Central memory CD8-positive, alpha-beta T cell (primary cell): ENCODE measurements around the gene BABAM2.
A peak's percentile ranks its signal among the peaks of the same experiment; 100 is the strongest.

Experiments used
- ATAC-seq: fragments of 150-1000 bp; cut with Tn5 transposase; replicated peaks from 2 replicates; pipeline ENCODE4 v1.10.0; 2022; ENCODE audit warnings: mild to moderate bottlenecking, moderate FRiP score, moderate number of reproducible peaks; ENCODE audit not compliant: poor library complexity, severe bottlenecking; ENCODE audit errors: extremely low read depth
- DNase-seq, 2 donors: peaks; one replicate each; pipeline ENCODE4 v3.0.0; 2021; ENCODE audit warnings: low spot score in 2 of 2
- H3K27ac Mint-ChIP-seq: one replicate; pipeline ENCODE4 v1.8.0; 2022; ENCODE audit warnings: low read depth, mild to moderate bottlenecking, moderate library complexity, mixed read lengths
- H3K27me3 Mint-ChIP-seq: one replicate; pipeline ENCODE4 v1.8.0; 2022; ENCODE audit warnings: mixed read lengths
- H3K36me3 Mint-ChIP-seq: one replicate; pipeline ENCODE4 v1.8.0; 2022; ENCODE audit warnings: mild to moderate bottlenecking, moderate library complexity, mixed read lengths; ENCODE audit not compliant: insufficient read depth
- H3K4me1 Mint-ChIP-seq: one replicate; pipeline ENCODE4 v1.8.0; 2022; ENCODE audit warnings: mixed read lengths
- H3K4me3 Mint-ChIP-seq: one replicate; pipeline ENCODE4 v1.8.0; 2022; ENCODE audit warnings: mild to moderate bottlenecking, moderate library complexity, mixed read lengths
- H3K9me3 Mint-ChIP-seq: one replicate; pipeline ENCODE4 v1.8.0; 2022; ENCODE audit warnings: mixed read lengths

BABAM2 gene

DNA sequence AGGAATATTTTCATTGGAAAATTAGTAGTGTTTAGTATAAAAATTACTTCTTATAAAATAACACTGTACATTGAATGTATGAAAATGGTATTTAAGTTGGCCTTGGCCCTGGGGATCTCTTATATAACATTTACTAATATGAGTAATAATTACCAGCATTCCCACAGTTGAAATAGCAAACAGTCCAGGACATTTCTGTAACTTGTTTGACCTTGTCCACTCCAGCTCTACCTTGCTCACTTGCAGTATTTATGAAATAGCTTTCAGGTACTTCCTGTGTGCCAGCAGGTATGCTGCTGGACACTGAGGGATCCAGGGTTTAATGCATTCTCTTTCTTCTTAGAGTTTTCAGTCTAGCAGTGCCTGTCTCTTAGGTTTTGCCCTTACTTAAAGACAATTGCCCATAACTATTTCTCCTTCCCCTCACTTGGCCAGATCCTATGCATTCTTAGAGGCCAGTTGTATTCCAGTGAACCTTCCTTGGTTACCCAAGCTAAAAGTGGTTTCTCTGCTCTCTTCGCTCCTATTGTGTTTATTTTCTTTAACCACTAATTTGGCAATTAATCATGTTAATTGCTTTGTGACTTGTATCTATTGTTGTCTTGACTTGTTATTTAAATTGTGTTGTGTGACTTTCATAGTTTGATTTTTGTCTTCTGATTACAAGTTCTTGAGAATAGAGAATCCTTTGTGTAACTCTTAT, 25.9 kb downstream of the BABAM2 start:
- H3K27me3 Mint-ChIP-seq: no peaks in the 10 kb centered on the region
- no peak for DNase-seq
- no peak overlapping the region for H3K27ac Mint-ChIP-seq
- no peaks in the 10 kb centered on the region for H3K9me3 Mint-ChIP-seq
- H3K4me3 Mint-ChIP-seq: no peak overlapping the region
- no peaks in the 10 kb centered on the region for H3K36me3 Mint-ChIP-seq
- no peak for ATAC-seq
- H3K4me1 Mint-ChIP-seq: peaks cover 13% of the 10 kb centered on the region

DNA sequence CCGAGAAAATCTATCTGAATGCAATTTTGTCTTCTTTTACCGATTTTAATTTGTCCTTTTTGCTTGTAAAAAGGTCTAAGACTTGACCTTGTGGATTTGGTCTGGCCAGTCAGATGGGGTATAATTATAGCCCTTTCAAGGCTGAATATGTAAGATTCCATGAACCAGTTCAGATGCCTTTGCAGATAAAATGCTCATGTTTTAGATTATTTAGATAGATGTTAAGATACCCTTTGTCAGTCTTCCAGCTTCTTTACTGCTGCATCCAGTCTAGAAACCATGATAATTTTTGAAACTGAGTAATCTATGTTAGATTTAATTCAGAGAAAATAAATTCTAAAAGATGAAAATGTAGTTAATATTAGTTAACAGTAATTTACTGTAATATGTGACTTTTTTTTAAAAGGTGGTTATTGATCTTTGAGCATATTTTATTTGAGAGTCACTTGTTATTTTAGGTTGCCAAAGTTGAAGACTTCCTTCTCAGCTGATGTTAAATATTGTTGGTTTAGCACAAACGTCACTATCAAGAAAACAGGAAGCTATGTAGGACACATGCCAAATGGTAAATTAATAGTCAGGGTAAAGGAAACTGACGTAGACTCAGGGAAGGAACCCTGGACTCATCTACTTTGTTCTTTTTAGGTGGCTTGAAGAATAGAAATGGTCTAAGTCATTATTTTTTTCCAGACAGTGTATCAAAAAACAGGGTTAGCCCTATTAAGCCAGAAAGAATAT, 29.8 kb downstream of the BABAM2 start:
- peak overlapping the region; percentile 7 for H3K4me3 Mint-ChIP-seq
- peaks cover 2% of the 10 kb centered on the region for H3K36me3 Mint-ChIP-seq
- H3K9me3 Mint-ChIP-seq: no peaks in the 10 kb centered on the region
- DNase-seq (no peak), ATAC-seq (peak; percentile 99)
- H3K27me3 Mint-ChIP-seq: no peaks in the 10 kb centered on the region
- H3K27ac Mint-ChIP-seq: peak overlapping the region; percentile 82
- H3K4me1 Mint-ChIP-seq: peaks cover 19% of the 10 kb centered on the region

DNA sequence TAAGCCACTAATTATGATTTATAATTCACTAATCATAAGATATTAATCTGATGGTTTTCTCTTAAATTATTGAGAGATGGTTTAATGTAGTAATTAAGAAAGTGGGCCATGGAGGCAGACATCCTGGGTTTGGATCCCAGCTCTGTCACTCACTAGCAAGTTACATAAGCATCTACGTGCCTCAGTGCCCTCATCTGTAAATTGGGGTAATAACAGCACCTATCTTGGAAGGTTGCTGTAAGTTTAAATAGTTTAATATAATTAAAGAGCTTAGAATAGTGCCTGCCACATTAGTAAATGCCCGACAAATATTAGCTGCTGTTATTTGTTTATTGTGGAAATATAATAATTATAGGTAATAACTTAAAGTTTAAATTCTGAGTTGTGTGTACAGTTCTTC, 30.9 kb downstream of the BABAM2 start:
- Mint-ChIP-seq H3K4me3 (no peak overlapping the region), H3K27ac (peak overlapping the region; percentile 82), H3K27me3 (no peaks in the 10 kb centered on the region), H3K36me3 (peaks cover 4% of the 10 kb centered on the region), H3K9me3 (no peaks in the 10 kb centered on the region), H3K4me1 (peaks cover 30% of the 10 kb centered on the region)
- ATAC-seq (no peak), DNase-seq (no peak)

DNA sequence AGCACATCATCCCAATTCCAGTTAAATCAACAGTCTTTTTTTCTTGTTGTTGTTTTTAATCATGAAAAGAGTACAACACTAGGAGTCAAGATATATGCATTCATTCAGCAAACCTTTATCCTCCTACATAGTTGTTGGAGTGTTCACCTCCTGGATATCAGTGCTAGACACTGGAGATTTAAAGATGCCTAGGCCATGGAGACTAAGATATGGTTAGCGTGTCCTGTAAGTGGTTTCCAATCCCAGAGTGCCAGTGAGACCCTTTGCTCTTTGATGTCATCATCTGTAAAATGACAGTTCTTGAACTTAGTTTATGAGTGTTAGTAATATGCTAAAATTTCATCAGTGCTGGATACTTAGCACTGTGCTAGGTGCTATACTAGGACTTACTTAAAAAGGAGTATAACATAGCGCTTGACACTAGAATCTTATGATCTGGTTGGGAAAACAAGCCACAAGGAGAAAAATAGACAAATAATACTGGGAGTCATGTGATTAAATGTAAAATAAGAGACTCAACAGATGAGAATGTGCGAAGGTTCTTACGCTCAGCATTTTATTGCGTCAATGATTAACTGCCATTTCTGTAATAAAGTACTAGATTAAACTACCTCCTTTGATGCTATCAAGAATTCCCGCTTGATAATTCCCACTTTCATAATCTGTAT, 31.5 kb downstream of the BABAM2 start:
- H3K36me3 Mint-ChIP-seq: peaks cover 4% of the 10 kb centered on the region
- no peak for ATAC-seq
- no peak overlapping the region for H3K4me3 Mint-ChIP-seq
- H3K27me3 Mint-ChIP-seq: no peaks in the 10 kb centered on the region
- no peak overlapping the region for H3K27ac Mint-ChIP-seq
- no peaks in the 10 kb centered on the region for H3K9me3 Mint-ChIP-seq
- DNase-seq: no peak
- H3K4me1 Mint-ChIP-seq: peaks cover 35% of the 10 kb centered on the region

DNA sequence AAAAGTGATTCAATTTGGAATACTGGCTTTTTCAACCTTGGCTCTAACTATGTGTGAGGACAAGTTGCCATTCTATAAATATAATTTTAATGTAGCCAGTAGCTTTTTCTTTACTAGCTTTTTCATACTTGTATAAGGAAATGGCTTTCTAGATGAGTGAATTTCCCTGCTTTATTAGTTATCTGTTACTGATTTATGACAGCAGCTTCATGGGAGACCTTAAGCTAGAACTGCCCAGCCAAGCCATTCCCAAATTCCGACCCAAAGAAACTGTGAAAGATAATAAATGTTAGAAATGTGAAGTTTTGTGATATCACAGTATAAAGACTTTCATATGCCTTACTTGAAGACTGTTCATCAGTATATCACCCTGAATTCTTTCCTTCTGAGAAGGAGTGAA, 32.3 kb downstream of the BABAM2 start:
- no peak for ATAC-seq
- H3K4me3 Mint-ChIP-seq: no peak overlapping the region
- H3K27ac Mint-ChIP-seq: no peak overlapping the region
- no peak for DNase-seq
- peaks cover 37% of the 10 kb centered on the region for H3K4me1 Mint-ChIP-seq
- no peaks in the 10 kb centered on the region for H3K27me3 Mint-ChIP-seq
- H3K36me3 Mint-ChIP-seq: peaks cover 4% of the 10 kb centered on the region
- H3K9me3 Mint-ChIP-seq: no peaks in the 10 kb centered on the region

DNA sequence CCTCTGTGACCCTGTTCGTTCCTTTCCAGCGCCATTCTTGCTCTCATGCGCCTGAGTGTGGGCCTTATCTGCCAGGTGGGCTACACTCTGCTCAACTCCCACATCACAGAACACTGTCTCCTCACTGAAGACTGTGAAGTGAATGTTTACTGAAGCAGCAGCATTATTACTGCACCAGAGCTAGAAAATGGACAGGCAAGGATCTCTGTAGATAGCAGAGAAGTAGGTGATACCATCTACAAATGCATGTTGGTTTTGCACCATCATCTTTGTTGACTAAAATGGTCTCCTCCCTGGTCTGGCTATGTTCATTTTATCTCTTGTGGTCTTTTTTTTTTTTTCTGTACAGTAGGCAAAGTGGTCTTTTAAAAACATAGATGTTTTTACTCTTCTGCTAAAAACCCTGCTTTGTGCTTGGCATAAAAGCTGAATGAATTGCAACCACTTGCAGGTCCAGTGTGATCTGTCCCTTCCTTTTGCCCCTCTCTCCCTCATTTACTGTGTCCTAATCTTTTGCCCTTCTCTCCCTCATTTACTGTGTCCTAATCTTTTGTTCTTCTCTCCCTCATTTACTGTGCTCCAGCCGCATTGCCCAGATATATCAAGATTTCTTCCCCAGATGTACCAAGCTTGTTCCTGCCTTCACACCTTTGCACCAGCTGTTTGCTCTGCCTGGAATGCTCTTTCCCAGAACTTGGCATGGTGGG, 35.4 kb downstream of the BABAM2 start:
- Mint-ChIP-seq H3K36me3 (peaks cover 9% of the 10 kb centered on the region), H3K4me3 (no peak overlapping the region), H3K9me3 (no peaks in the 10 kb centered on the region), H3K4me1 (peaks cover 23% of the 10 kb centered on the region), H3K27ac (peak overlapping the region; percentile 14), H3K27me3 (no peaks in the 10 kb centered on the region)
- ATAC-seq: peak; percentile 49
- DNase-seq: no peak

DNA sequence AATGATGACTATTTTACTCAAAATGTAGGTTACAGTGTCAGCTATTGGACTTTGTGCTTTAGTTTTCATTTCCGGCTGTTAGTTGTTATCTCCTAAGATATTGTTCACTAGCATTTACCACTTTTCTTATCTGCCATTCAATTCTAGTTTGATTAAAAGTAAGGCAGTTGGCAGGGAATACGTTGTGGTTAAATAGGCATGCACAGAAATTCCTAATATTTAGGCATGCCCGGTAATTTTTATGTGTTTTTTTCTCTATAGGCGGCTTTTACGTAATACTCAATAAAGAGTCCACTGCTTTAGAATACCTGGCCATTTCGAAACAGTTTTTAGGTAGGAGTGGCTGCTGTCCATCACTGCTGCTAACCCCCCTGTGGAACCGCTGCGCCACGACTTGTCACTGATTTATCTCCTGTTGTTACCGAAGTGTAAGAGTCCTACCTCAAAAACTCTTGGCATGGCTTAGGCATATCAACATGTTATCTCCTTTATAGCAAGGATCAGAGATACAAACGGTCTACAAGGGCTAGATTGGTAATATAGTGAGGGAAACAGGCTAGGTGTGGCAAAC, 39.5 kb downstream of the BABAM2 start:
- no peak for DNase-seq
- ATAC-seq: no peak
- no peaks in the 10 kb centered on the region for H3K9me3 Mint-ChIP-seq
- H3K27ac Mint-ChIP-seq: peak overlapping the region; percentile 27
- H3K4me1 Mint-ChIP-seq: peaks cover 26% of the 10 kb centered on the region
- H3K36me3 Mint-ChIP-seq: peaks cover 11% of the 10 kb centered on the region
- no peak overlapping the region for H3K4me3 Mint-ChIP-seq
- no peaks in the 10 kb centered on the region for H3K27me3 Mint-ChIP-seq

DNA sequence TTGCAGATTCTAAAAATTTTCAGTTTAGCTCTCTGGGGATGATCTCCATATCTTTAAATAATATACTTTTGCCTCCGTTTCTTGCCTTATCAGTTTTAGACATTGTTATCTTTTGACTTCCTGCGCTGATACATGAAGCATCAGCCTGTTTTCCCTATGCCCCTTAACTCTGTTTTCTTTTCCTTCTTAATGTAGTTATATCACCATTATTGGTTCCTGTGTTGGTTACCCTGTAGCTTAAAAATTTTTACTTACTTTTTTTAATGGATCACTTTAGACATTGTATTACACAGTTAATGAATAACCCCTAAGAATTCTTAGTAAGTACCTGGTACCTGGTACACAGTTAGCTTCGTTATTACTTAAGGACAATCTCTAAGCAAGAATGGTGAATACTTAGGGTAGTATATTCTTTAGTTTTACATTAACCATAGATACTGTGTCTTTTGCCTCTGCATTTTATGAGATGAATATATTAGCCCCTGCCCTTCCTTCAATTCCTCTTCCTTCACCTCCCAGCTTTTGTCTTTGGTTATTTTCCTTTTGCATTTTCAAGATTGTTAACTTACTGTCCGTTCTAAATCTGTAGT, 40.9 kb downstream of the BABAM2 start:
- peaks cover 10% of the 10 kb centered on the region for H3K36me3 Mint-ChIP-seq
- H3K9me3 Mint-ChIP-seq: no peaks in the 10 kb centered on the region
- H3K4me3 Mint-ChIP-seq: no peak overlapping the region
- no peak for DNase-seq
- ATAC-seq: no peak
- H3K27me3 Mint-ChIP-seq: no peaks in the 10 kb centered on the region
- H3K27ac Mint-ChIP-seq: peak overlapping the region; percentile 17
- peaks cover 12% of the 10 kb centered on the region for H3K4me1 Mint-ChIP-seq

DNA sequence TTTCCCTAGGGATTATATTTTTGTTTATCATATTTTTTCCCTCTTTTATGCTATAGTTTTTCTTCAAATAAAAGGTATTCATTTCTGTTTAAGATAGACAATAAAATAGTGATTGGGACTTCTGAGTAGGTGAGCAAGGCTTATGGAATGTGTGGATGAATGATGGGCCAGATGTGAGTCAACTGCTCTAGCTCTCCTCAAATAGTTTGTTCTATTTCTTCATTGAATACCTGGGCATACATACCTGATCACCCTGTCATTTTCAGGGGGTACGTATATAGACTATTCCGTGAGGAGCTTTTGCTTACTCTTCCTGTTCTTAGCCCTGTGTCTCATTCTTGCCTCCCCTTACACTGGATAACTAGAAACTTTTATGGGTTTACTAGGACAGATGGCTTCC, 41.9 kb downstream of the BABAM2 start:
- H3K4me3 Mint-ChIP-seq: no peak overlapping the region
- H3K4me1 Mint-ChIP-seq: peaks cover 5% of the 10 kb centered on the region
- DNase-seq (no peak), ATAC-seq (no peak)
- peaks cover 10% of the 10 kb centered on the region for H3K36me3 Mint-ChIP-seq
- H3K27ac Mint-ChIP-seq: peak overlapping the region; percentile 5
- H3K9me3 Mint-ChIP-seq: no peaks in the 10 kb centered on the region
- H3K27me3 Mint-ChIP-seq: no peaks in the 10 kb centered on the region

DNA sequence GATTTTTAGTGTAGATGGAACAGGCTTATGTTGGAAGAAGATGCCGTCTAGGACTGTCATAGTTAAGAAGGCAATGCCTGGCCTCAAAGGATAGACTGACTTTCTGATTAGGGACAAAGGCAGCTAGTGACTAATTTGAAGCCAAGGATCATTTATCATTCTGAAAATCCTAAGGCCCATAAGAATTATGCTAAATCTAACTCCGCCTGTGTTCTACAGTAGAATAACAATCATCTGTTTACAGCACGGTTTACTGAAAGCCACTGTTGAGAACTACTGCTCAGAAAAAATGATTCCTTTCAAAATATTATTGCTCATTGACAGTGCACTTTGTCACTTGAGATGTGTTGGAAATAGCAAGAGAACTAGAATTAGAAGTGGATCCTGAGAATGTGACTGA, 44.5 kb downstream of the BABAM2 start:
- no peaks in the 10 kb centered on the region for H3K27me3 Mint-ChIP-seq
- H3K9me3 Mint-ChIP-seq: no peaks in the 10 kb centered on the region
- peaks cover 9% of the 10 kb centered on the region for H3K36me3 Mint-ChIP-seq
- DNase-seq (no peak), ATAC-seq (no peak)
- H3K27ac Mint-ChIP-seq: no peak overlapping the region
- no peak overlapping the region for H3K4me3 Mint-ChIP-seq
- peaks cover 5% of the 10 kb centered on the region for H3K4me1 Mint-ChIP-seq

DNA sequence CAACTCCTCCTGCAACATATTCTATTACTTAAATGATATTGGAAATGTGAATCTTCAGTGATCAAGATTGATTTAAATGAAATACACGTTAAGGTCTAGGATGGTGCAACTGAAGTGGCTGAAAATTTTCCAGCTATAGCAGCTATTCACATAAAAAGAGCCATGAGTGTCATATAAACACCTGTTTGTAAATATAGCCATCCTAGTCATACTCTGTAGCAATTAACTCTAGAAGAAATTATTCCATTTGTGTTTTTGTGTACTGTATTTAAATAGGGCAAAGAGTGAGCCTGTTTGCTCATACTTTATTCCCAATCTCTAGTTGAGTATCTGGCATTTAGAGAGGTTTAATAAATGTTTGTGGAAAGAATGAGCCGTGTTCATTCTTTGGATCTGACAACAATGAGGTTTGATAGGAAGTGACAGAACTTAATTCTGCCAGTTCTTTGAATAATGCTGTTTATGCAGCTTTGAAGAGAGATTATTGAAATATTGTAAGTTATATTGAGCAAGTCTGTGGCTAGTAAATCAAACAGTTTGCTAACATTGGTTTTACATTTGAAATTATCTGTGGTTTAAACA, 49.7 kb downstream of the BABAM2 start:
- no peak for ATAC-seq
- Mint-ChIP-seq H3K9me3 (no peaks in the 10 kb centered on the region), H3K4me1 (no peaks in the 10 kb centered on the region), H3K27ac (no peak overlapping the region), H3K36me3 (peaks cover 2% of the 10 kb centered on the region), H3K4me3 (no peak overlapping the region), H3K27me3 (no peaks in the 10 kb centered on the region)
- no peak for DNase-seq

DNA sequence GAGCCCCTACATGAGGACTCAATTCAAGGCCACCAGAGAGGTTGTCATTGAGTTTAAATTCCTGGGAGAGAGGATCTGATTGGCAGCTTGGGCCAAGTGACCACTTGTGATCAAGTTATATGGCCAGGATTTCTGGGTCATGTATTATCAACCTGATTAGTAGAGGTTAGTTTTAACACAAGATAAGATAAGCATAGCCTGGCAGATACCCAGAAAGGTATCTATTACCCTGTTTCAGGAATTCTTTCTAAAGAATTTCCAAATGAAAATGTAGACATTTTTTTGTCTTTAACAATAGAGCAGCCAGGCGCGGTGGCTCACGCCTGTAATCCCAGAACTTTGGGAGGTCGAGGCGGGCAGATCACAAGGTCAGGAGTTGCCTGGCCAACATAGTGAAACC, 50.5 kb downstream of the BABAM2 start:
- no peak overlapping the region for H3K27ac Mint-ChIP-seq
- no peaks in the 10 kb centered on the region for H3K9me3 Mint-ChIP-seq

More for the DNA sequence above, 50.5 kb downstream of the BABAM2 start:
- Mint-ChIP-seq H3K4me1 (no peaks in the 10 kb centered on the region), H3K4me3 (no peak overlapping the region), H3K27me3 (no peaks in the 10 kb centered on the region), H3K36me3 (peaks cover 2% of the 10 kb centered on the region)
- no peak for ATAC-seq
- DNase-seq: no peak
